OCI-LY7 (cell line): ENCODE measurements around the gene GNAZ. TPM values are rescaled to one million over a fixed set of nuclear protein-coding genes. Genes with fewer than 3 reads are reported as not detected.

ENCODE experiments used
- BruUV-seq: library from RNA; stranded (reverse); fragments of 400-500 nt; replicated peaks from 2 replicates; lab custom pipeline; 2021; lab: Mats Ljungman, UMichigan
- CTCF ChIA-PET: fragments of 300-600 bp; sonication (Branson Sonifier 250); formaldehyde crosslinking; loops from one replicate; lab custom pipeline; 2022; ENCODE audit warnings: antibody characterized with exemption; ENCODE audit not compliant: unreplicated experiment; lab: Charles Lee
- POLR2A ChIA-PET: fragments of 300-600 bp; sonication (Branson Sonifier 250); formaldehyde crosslinking; loops from one replicate; lab custom pipeline; 2022; ENCODE audit warnings: antibody characterized with exemption; lab: Charles Lee
- DNase-seq: peaks from one replicate; pipeline ENCODE4 v3.0.0-alpha.2; 2015; ENCODE audit warnings: low spot score
- H2AFZ ChIP-seq: fragments of 200-600 bp; sonication (generic), shearing (Covaris generic); 2 replicates; pipeline ENCODE4 v1.6.1; 2014; ENCODE audit warnings: mild to moderate bottlenecking, antibody characterized with exemption, low read length, moderate library complexity
- H3K27ac ChIP-seq: fragments of 200-600 bp; sonication (generic); 2 replicates; pipeline ENCODE4 v1.5.1; 2014; ENCODE audit warnings: mixed run types, low read depth, mild to moderate bottlenecking, moderate library complexity, low read length, inconsistent platforms; ENCODE audit not compliant: poor library complexity, severe bottlenecking
- H3K36me3 ChIP-seq: fragments of 200-600 bp; sonication (generic); 2 replicates; pipeline ENCODE4 v1.6.1; 2014; ENCODE audit warnings: mild to moderate bottlenecking, antibody characterized with exemption, low read length, moderate library complexity, mixed read lengths; ENCODE audit not compliant: insufficient read depth
- H3K4me1 ChIP-seq: fragments of 200-600 bp; sonication (generic); 2 replicates; pipeline ENCODE4 v1.5.1; 2014; ENCODE audit warnings: mild to moderate bottlenecking, low read length; ENCODE audit not compliant: insufficient read depth, poor library complexity, severe bottlenecking
- H3K4me2 ChIP-seq: fragments of 200-600 bp; sonication (generic); 2 replicates; pipeline ENCODE4 v1.6.1; 2014; ENCODE audit warnings: mild to moderate bottlenecking, low read length
- H3K4me3 ChIP-seq: fragments of 200-600 bp; sonication (generic); 2 replicates; pipeline ENCODE4 v1.5.1; 2014; ENCODE audit warnings: mild to moderate bottlenecking, low read depth, low read length; ENCODE audit not compliant: poor library complexity, severe bottlenecking
- H3K79me2 ChIP-seq: fragments of 200-600 bp; sonication (generic); 2 replicates; pipeline ENCODE4 v1.6.1; 2016; ENCODE audit warnings: low read depth, mild to moderate bottlenecking, low read length, moderate library complexity, mixed read lengths; ENCODE audit not compliant: insufficient read depth
- H3K9me2 ChIP-seq: fragments of 200-600 bp; sonication (generic); 2 replicates; pipeline ENCODE4 v1.6.1; 2016; ENCODE audit warnings: mild to moderate bottlenecking, low read length, mixed read lengths; ENCODE audit not compliant: insufficient read depth
- H3K9me3 ChIP-seq: fragments of 200-600 bp; sonication (generic); 2 replicates; pipeline ENCODE4 v1.6.1; 2014; ENCODE audit warnings: mild to moderate bottlenecking, mixed run types, low read length, mixed read lengths
- H4K20me1 ChIP-seq: fragments of 200-600 bp; sonication (generic); 2 replicates; pipeline ENCODE4 v1.6.1; 2014; ENCODE audit warnings: mild to moderate bottlenecking, antibody characterized with exemption, low read length, moderate library complexity, mixed read lengths; ENCODE audit not compliant: insufficient read depth
- CTCF ChIP-seq: fragments of 200-600 bp; sonication (generic); conservative IDR thresholded peaks from 2 replicates; pipeline ENCODE4 v1.5.1; 2014; ENCODE audit warnings: mild to moderate bottlenecking, antibody characterized with exemption, low read length, moderate library complexity, mixed read lengths
- EZH2phosphoT487 ChIP-seq: fragments of 200-600 bp; sonication (generic); IDR thresholded peaks from 2 replicates; pipeline ENCODE4 v1.6.1; 2018; ENCODE audit warnings: low read depth, borderline replicate concordance, mild to moderate bottlenecking, mixed run types, antibody characterized with exemption, low read length, moderate library complexity, mixed read lengths
- intact Hi-C: fragments of 100-400 bp; cut with micrococcal nuclease; formaldehyde crosslinking; loops from one replicate; pipeline ENCODE4 v1.10.0; 2022; ENCODE audit not compliant: unreplicated experiment
- total RNA-seq, 2 experiments: library from RNA; depleted of rRNA in 1 of 2; stranded (reverse); fragments of >200 nt in 1 of 2; shearing (Covaris generic) in 1 of 2; gene quantifications; 2 replicates each; pipeline ENCODE4 v1.2.3, GENCODE V29; 2014 to 2022

Gene GNAZ
- total RNA-seq, 2 experiments from 2014 or later, result 38.5 to 46.4 TPM

- H3K9me2 ChIP-seq, result no peaks in the 10 kb centered on the region
- H3K9me3 ChIP-seq, result no peaks in the 10 kb centered on the region
- TF ChIP-seq CTCF (no peak), EZH2phosphoT487 (no peak)
- no peak overlapping the region for H2AFZ ChIP-seq
- no peaks in the 10 kb centered on the region for H4K20me1 ChIP-seq
- POLR2A ChIA-PET, result no interaction called here
- peaks cover 19% of the 10 kb centered on the region; the same call in 1 of the 2 replicates for H3K36me3 ChIP-seq
- no TSS peak for BruUV-seq
- peaks cover 13% of the 10 kb centered on the region for H3K4me1 ChIP-seq
- intact Hi-C loops, result loop anchor here (5.0 to 10.0 kb wide), 4 partner anchors 89 to 322 kb away; no protein-coding TSS in a partner anchor
- H3K4me2 ChIP-seq, result no peak overlapping the region
- DNase-seq, result no peak
- CTCF ChIA-PET, result interaction anchor here (3.8 kb wide), 1 partner anchor 167 kb away, joined by 23 read pairs; no protein-coding TSS in a partner anchor
- no peak overlapping the region for H3K4me3 ChIP-seq
- H3K79me2 ChIP-seq, result no peaks in the 10 kb centered on the region
- H3K27ac ChIP-seq, result no peak overlapping the region
Measured at GRCh38 chr22:23126165-23127054, 56.1 kb downstream of the GNAZ start.

- Histone ChIP-seq H3K9me3 (no peaks in the 10 kb centered on the region), H4K20me1 (no peaks in the 10 kb centered on the region), H3K4me2 (no peak overlapping the region), H3K27ac (no peak overlapping the region), H3K79me2 (no peaks in the 10 kb centered on the region), H2AFZ (no peak overlapping the region), H3K4me3 (no peak overlapping the region), H3K9me2 (no peaks in the 10 kb centered on the region), H3K4me1 (peaks cover 17% of the 10 kb centered on the region), H3K36me3 (peaks cover 19% of the 10 kb centered on the region; the same call in 1 of the 2 replicates)
- ChIA-PET CTCF (interaction anchor here (3.8 kb wide), 1 partner anchor 168 kb away, joined by 23 read pairs; no protein-coding TSS in a partner anchor), POLR2A (interaction anchor here (1.2 to 1.3 kb wide), 3 partner anchors 8 to 170 kb away, joined by 3 to 4 read pairs (median 4); no protein-coding TSS in a partner anchor)
- TF ChIP-seq EZH2phosphoT487 (no peak), CTCF (no peak)
- DNase-seq, result no peak
- no TSS peak for BruUV-seq
- intact Hi-C loops, result loop anchor here (5.0 to 10.0 kb wide), 4 partner anchors 90 to 322 kb away; no protein-coding TSS in a partner anchor
Measured at GRCh38 chr22:23127055-23127756, 56.9 kb downstream of the GNAZ start.
